WI38 (cell line): ENCODE results near the gene INSIG2.

Experiments
- H3K4me3 ChIP-seq: 2 replicates; pipeline ENCODE4 v1.5.1; 2011; ENCODE audit warnings: low read depth, mild to moderate bottlenecking, control low read depth, low read length
- TF ChIP-seq, protein P1 (sequence below): IDR thresholded peaks from 2 replicates; pipeline ENCODE4 v1.5.1; 2012; ENCODE audit warnings: low read depth, mild to moderate bottlenecking, control low read depth, low read length

INSIG2 gene

GRCh38 chr2:118052474-118052873 lies 35.8 kb upstream of the INSIG2 start:
- TF ChIP-seq, protein P1, sequence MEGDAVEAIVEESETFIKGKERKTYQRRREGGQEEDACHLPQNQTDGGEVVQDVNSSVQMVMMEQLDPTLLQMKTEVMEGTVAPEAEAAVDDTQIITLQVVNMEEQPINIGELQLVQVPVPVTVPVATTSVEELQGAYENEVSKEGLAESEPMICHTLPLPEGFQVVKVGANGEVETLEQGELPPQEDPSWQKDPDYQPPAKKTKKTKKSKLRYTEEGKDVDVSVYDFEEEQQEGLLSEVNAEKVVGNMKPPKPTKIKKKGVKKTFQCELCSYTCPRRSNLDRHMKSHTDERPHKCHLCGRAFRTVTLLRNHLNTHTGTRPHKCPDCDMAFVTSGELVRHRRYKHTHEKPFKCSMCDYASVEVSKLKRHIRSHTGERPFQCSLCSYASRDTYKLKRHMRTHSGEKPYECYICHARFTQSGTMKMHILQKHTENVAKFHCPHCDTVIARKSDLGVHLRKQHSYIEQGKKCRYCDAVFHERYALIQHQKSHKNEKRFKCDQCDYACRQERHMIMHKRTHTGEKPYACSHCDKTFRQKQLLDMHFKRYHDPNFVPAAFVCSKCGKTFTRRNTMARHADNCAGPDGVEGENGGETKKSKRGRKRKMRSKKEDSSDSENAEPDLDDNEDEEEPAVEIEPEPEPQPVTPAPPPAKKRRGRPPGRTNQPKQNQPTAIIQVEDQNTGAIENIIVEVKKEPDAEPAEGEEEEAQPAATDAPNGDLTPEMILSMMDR: no peak
- H3K4me3 ChIP-seq: no peak overlapping the region

GRCh38 chr2:118053681-118054080 lies 34.6 kb upstream of the INSIG2 start:
- no peak overlapping the region for H3K4me3 ChIP-seq
- TF ChIP-seq, protein P1: no peak

DNA sequence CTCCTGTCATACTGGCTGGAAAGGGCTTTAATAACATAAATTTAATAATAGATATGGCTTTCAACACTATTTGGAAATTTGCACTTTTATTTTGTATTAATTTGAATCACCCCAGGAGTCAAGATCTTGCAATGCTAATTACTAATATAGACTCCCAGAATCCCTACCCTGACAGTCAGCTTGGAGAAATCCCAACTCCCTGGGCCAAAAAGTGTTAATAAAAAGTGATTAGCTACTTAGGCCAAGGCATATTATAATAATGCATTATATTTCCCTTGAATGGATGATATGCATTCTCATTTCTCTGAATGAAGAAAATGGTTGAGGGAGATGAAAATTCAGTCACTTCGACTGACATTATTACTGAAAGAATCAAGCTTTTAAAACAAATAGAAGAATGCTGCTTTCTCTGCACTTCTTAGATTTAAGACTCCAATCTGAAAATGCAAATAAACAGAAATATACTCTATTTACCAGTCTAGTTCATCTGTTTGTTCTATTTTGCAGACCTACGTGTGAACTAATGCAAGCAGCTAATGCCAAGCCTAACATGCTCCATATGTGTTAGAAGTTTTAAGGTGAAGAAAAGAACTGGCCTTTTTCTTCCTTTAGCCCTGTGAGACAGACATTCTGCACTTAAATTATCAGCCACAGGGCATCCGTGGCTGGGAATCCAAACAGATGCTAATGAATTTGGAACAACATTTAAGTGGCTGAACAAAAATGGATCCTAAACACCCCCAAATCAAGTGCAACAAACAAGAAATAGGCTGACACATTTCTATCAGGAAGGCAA lies 33.9 kb upstream of the INSIG2 start:
- TF ChIP-seq, protein P1: no peak
- H3K4me3 ChIP-seq: no peak overlapping the region

GRCh38 chr2:118055512-118056164 lies 32.6 kb upstream of the INSIG2 start:
- TF ChIP-seq, protein P1: no peak
- no peak overlapping the region for H3K4me3 ChIP-seq

DNA sequence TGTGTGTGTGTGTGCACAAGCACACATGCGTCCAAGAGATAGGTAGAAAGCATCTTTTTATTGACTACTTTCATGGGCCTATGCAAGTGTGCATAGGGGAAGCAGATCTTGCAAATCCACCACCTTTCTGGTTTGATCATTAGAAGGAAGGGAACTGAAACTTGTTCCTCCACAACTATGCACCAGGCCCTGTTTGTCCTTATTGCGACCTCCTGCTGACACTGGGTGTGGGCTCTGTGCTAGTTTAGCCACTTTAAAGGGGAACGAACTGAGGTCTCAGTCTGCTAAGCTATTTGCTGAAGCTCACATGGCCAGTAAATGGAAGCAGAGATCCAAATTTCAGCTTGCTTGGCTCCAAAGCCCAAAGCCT lies 32.1 kb upstream of the INSIG2 start:
- TF ChIP-seq, protein P1: no peak
- H3K4me3 ChIP-seq: no peak overlapping the region

GRCh38 chr2:118056801-118057200 lies 31.5 kb upstream of the INSIG2 start:
- TF ChIP-seq, protein P1: no peak
- H3K4me3 ChIP-seq: no peak overlapping the region

DNA sequence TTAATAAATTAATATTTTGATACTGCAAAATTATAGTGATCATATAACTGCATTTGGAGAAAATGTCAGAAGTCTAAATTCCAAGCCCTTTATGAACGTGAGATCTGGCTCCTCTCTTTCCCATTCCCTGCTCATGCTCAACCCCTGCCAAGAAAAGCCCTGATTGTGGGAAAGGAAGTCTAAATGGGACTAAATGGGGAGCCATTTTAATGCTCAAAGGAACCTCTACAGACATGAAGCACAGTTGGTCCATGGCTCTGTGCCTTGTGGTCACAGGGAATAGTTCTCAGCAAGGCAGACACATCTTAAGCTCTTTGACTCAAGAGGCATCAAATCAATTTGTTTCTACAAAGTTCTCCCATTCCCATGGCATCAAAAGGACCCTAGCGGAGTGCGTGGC lies 29.3 kb upstream of the INSIG2 start:
- no peak overlapping the region for H3K4me3 ChIP-seq
- TF ChIP-seq, protein P1: no peak
